ENCODE data around the gene NHSL2. TPM values are rescaled to one million over a fixed set of nuclear protein-coding genes. Genes with fewer than 3 reads are reported as not detected.

The NHSL2 gene
- total and polyA plus RNA-seq, 2 experiments from 2014 or later: 4.7 to 9.5 TPM

DNA sequence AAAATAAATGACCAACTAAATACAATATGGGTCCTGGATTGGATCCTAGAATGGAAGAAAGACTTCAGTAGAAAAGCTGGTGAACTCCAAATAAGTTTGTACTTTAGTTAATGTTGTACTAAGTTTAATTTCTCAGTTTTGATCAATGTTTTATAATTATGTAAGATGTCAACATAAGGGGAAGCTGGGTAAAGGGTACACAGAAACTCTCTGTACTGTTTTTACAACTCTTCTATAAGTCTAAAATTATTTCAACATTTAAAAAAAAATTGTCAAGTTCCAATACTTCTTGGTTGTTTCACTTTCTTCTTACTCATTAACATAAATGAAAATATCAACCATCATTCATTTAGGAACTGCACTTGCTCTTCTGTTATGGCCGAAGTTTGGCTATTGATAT, 88.9 kb downstream of the NHSL2 start:
- DNase-seq (ENCODE audit: low spot score) (no peak), ATAC-seq (no peak)
- H3K4me1 Mint-ChIP-seq: peaks cover 59% of the 10 kb centered on the region
- Histone ChIP-seq H4K20me1 (replicated peaks; ENCODE audit: insufficient read depth) (no peaks in the 10 kb centered on the region), H3K27me3 (ENCODE audit: insufficient read depth) (no peaks in the 10 kb centered on the region), H3K79me2 (replicated peaks; ENCODE audit: insufficient read depth) (peaks cover 9% of the 10 kb centered on the region), H3K27ac (ENCODE audit: low read depth) (no peak overlapping the region), H3K36me3 (ENCODE audit: insufficient read depth) (no peaks in the 10 kb centered on the region), H2AFZ (no peak overlapping the region), H3K9me2 (ENCODE audit: insufficient read depth) (no peaks in the 10 kb centered on the region), H3K4me3 (no peak overlapping the region), H3K4me2 (no peak overlapping the region), H3F3A (replicated peaks; ENCODE audit: low read depth) (no peaks in the 10 kb centered on the region), H3K4me1 (ENCODE audit: insufficient read depth) (peaks cover 26% of the 10 kb centered on the region)
- no peaks in the 10 kb centered on the region for H3K36me3 Mint-ChIP-seq (ENCODE audit: low read depth)
- H3K27ac Mint-ChIP-seq: no peak overlapping the region
- TF ChIP-seq POLR2AphosphoS5 (IDR thresholded peaks at IDR 0.05; ENCODE audit: low read depth) (no peak), JUNB (IDR thresholded peaks at IDR 0.05; ENCODE audit: unreplicated experiment) (no peak), ZNF114 (CRISPR knock-in tag; IDR thresholded peaks at IDR 0.05) (no peak), EZH2 (IDR thresholded peaks at IDR 0.05; ENCODE audit: low read depth, unreplicated experiment) (no peak), ZNF331 (CRISPR knock-in tag; IDR thresholded peaks at IDR 0.05; ENCODE audit: low read depth) (no peak), STAT1 (IDR thresholded peaks at IDR 0.05; ENCODE audit: unreplicated experiment) (no peak), EZH2phosphoT487 (IDR thresholded peaks at IDR 0.05; ENCODE audit: unreplicated experiment) (no peak), NANOG (IDR thresholded peaks at IDR 0.05; ENCODE audit: borderline replicate concordance) (no peak), CREB1 (CRISPR knock-in tag; IDR thresholded peaks at IDR 0.05; ENCODE audit: low read depth) (no peak)
- TF ChIP-seq, protein P1, sequence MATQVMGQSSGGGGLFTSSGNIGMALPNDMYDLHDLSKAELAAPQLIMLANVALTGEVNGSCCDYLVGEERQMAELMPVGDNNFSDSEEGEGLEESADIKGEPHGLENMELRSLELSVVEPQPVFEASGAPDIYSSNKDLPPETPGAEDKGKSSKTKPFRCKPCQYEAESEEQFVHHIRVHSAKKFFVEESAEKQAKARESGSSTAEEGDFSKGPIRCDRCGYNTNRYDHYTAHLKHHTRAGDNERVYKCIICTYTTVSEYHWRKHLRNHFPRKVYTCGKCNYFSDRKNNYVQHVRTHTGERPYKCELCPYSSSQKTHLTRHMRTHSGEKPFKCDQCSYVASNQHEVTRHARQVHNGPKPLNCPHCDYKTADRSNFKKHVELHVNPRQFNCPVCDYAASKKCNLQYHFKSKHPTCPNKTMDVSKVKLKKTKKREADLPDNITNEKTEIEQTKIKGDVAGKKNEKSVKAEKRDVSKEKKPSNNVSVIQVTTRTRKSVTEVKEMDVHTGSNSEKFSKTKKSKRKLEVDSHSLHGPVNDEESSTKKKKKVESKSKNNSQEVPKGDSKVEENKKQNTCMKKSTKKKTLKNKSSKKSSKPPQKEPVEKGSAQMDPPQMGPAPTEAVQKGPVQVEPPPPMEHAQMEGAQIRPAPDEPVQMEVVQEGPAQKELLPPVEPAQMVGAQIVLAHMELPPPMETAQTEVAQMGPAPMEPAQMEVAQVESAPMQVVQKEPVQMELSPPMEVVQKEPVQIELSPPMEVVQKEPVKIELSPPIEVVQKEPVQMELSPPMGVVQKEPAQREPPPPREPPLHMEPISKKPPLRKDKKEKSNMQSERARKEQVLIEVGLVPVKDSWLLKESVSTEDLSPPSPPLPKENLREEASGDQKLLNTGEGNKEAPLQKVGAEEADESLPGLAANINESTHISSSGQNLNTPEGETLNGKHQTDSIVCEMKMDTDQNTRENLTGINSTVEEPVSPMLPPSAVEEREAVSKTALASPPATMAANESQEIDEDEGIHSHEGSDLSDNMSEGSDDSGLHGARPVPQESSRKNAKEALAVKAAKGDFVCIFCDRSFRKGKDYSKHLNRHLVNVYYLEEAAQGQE (IDR thresholded peaks at IDR 0.05; ENCODE audit: unreplicated experiment): no peak
- TF ChIP-seq, protein P2, sequence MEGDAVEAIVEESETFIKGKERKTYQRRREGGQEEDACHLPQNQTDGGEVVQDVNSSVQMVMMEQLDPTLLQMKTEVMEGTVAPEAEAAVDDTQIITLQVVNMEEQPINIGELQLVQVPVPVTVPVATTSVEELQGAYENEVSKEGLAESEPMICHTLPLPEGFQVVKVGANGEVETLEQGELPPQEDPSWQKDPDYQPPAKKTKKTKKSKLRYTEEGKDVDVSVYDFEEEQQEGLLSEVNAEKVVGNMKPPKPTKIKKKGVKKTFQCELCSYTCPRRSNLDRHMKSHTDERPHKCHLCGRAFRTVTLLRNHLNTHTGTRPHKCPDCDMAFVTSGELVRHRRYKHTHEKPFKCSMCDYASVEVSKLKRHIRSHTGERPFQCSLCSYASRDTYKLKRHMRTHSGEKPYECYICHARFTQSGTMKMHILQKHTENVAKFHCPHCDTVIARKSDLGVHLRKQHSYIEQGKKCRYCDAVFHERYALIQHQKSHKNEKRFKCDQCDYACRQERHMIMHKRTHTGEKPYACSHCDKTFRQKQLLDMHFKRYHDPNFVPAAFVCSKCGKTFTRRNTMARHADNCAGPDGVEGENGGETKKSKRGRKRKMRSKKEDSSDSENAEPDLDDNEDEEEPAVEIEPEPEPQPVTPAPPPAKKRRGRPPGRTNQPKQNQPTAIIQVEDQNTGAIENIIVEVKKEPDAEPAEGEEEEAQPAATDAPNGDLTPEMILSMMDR (conservative IDR thresholded peaks at IDR 0.05; ENCODE audit: low read depth in 2 of 2): no peak
- TF ChIP-seq, protein P3, sequence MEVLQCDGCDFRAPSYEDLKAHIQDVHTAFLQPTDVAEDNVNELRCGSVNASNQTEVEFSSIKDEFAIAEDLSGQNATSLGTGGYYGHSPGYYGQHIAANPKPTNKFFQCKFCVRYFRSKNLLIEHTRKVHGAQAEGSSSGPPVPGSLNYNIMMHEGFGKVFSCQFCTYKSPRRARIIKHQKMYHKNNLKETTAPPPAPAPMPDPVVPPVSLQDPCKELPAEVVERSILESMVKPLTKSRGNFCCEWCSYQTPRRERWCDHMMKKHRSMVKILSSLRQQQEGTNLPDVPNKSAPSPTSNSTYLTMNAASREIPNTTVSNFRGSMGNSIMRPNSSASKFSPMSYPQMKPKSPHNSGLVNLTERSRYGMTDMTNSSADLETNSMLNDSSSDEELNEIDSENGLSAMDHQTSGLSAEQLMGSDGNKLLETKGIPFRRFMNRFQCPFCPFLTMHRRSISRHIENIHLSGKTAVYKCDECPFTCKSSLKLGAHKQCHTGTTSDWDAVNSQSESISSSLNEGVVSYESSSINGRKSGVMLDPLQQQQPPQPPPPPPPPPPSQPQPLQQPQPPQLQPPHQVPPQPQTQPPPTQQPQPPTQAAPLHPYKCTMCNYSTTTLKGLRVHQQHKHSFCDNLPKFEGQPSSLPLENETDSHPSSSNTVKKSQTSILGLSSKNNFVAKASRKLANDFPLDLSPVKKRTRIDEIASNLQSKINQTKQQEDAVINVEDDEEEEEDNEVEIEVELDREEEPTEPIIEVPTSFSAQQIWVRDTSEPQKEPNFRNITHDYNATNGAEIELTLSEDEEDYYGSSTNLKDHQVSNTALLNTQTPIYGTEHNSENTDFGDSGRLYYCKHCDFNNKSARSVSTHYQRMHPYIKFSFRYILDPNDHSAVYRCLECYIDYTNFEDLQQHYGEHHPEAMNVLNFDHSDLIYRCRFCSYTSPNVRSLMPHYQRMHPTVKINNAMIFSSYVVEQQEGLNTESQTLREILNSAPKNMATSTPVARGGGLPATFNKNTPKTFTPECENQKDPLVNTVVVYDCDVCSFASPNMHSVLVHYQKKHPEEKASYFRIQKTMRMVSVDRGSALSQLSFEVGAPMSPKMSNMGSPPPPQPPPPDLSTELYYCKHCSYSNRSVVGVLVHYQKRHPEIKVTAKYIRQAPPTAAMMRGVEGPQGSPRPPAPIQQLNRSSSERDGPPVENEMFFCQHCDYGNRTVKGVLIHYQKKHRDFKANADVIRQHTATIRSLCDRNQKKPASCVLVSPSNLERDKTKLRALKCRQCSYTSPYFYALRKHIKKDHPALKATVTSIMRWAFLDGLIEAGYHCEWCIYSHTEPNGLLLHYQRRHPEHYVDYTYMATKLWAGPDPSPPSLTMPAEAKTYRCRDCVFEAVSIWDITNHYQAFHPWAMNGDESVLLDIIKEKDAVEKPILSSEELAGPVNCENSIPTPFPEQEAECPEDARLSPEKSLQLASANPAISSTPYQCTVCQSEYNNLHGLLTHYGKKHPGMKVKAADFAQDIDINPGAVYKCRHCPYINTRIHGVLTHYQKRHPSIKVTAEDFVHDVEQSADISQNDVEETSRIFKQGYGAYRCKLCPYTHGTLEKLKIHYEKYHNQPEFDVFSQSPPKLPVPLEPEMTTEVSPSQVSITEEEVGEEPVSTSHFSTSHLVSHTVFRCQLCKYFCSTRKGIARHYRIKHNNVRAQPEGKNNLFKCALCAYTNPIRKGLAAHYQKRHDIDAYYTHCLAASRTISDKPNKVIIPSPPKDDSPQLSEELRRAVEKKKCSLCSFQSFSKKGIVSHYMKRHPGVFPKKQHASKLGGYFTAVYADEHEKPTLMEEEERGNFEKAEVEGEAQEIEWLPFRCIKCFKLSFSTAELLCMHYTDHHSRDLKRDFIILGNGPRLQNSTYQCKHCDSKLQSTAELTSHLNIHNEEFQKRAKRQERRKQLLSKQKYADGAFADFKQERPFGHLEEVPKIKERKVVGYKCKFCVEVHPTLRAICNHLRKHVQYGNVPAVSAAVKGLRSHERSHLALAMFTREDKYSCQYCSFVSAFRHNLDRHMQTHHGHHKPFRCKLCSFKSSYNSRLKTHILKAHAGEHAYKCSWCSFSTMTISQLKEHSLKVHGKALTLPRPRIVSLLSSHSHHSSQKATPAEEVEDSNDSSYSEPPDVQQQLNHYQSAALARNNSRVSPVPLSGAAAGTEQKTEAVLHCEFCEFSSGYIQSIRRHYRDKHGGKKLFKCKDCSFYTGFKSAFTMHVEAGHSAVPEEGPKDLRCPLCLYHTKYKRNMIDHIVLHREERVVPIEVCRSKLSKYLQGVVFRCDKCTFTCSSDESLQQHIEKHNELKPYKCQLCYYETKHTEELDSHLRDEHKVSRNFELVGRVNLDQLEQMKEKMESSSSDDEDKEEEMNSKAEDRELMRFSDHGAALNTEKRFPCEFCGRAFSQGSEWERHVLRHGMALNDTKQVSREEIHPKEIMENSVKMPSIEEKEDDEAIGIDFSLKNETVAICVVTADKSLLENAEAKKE (CRISPR knock-in tag; IDR thresholded peaks at IDR 0.05): no peak
- TF ChIP-seq, protein P4, sequence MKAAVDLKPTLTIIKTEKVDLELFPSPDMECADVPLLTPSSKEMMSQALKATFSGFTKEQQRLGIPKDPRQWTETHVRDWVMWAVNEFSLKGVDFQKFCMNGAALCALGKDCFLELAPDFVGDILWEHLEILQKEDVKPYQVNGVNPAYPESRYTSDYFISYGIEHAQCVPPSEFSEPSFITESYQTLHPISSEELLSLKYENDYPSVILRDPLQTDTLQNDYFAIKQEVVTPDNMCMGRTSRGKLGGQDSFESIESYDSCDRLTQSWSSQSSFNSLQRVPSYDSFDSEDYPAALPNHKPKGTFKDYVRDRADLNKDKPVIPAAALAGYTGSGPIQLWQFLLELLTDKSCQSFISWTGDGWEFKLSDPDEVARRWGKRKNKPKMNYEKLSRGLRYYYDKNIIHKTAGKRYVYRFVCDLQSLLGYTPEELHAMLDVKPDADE (IDR thresholded peaks at IDR 0.05): no peak
- no peaks in the 10 kb centered on the region for H3K9me3 Mint-ChIP-seq
- H3K27me3 Mint-ChIP-seq (ENCODE audit: insufficient read depth, low read depth, poor library complexity): peaks cover 10% of the 10 kb centered on the region
- H3K4me3 Mint-ChIP-seq: no peak overlapping the region

Data from GM23338 (cell line).